OCI-M2 (cell line): ENCODE data around the gene DENND5B.
"Not testable (repeated sequence)": the region's sequence is repeated elsewhere in the genome, so short reads cannot be mapped to it uniquely, and the experiment has no call there.

Experiments used
- DNase-seq: peaks from one replicate; lab custom pipeline; 2025; ENCODE audit not compliant: unreplicated experiment; lab: John Stamatoyannopoulos, UW

The DENND5B gene

DNA sequence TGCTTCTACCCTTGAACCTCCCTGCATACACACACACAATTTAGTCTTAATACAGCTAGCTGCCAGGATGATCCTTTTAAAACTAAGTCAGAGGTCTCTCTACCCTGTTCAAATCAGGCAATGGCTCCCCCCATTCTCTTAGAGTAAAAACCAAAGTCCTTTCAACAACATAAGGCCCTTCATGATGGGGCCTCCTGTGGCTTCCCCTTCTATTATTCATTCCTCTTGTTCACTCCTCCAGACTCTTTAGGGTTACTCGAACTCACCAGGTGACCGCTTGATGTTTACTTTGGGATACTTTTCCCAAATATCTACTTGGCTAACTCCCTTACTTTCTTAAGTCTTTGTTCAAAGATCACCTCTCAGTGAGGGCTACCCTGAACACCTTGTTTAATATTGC, 30.4 kb downstream of the DENND5B start:
- DNase-seq = no peak

DNA sequence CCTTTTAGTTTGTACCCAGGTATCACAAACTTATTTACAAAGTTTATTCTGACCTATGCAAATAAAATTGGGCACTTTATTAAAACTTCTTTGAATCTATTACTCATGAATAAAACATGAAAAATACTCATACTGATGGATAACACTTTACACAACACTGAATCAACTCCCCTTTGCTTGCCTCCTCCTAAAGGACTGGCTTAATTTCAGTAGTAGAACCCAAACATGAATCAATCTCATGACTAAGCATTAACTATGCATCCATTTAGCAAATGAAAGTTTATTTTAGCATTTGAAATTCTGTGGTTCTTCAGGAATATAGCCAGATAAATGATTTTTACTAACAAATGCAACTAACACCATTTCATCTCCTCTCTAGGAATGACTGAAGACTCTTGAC, 32.4 kb downstream of the DENND5B start:
- no peak for DNase-seq

DNA sequence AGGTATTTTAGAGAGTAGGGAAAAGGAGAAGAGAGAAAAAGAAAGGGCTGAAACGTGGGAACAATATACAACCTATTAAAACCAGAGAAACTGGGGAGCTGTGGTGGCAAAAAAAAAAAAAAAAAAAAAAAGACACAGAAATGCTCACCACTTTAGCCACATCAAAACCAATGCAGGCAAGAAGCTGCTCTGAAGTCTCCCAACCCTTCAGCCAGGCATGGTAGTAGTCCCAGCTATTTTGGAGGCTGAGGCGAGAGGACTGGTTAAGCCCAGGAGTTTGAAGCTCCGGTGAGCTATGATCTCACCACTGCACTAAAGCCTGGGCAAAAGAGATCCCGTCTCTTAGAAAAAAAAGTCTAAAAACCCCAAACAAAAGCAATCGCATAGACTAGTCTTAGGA, 33.2 kb downstream of the DENND5B start:
- no peak for DNase-seq

DNA sequence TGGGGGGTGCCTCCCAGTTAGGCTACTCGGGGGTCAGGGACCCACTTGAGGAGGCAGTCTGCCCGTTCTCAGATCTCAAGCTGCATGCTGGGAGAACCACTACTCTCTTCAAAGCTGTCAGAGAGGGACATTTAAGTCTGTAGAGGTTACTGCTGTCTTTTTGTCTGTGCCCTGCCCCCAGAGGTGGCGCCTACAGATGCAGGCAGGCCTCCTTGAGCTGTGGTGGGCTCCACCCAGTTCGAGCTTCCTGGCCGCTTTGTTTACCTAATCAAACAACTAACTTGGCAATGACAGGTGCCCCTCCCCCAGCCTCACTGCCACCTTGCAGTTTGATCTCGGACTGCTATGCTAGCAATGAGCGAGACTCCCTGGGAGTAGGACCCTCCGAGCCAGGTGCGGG, 35.5 kb downstream of the DENND5B start:
- not testable (repeated sequence) for DNase-seq

DNA sequence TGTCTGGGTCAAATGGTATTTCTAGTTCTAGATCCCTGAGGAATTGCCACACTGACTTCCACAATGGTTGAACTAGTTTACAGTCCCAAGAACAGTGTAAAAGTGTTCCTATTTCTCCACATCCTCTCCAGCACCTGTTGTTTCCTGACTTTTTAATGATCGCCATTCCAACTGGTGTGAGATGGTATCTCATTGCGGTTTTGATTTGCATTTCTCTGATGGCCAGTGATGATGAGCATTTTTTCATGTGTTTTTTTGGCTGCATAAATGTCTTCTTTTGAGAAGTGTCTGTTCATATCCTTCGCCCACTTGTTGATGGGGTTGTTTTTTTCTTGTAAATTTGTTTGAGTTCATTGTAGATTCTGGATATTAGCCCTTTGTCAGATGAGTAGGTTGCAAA, 40.3 kb downstream of the DENND5B start:
- not testable (repeated sequence) for DNase-seq

DNA sequence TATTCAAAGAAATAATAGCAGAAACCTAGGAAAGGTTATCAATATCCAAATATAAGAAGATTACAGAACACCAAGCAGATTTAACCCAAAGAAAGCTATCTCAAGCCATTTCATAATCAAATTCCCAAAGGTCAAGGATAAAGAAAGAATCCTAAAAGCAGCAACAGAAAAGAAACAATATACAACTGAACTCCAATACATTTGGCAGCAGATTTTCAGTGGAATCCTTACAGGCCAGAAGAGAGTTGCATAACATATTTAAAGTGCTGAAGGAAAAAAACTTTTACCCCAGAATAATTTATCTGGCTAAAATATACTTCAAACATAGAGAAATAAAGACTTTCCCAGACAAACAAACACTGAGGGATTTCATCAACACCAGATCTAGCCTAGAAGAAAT, 54.3 kb downstream of the DENND5B start:
- DNase-seq = no peak

- no peak for DNase-seq
Observed at GRCh38 chr12:31533470-31533869, 57.5 kb downstream of the DENND5B start.

DNA sequence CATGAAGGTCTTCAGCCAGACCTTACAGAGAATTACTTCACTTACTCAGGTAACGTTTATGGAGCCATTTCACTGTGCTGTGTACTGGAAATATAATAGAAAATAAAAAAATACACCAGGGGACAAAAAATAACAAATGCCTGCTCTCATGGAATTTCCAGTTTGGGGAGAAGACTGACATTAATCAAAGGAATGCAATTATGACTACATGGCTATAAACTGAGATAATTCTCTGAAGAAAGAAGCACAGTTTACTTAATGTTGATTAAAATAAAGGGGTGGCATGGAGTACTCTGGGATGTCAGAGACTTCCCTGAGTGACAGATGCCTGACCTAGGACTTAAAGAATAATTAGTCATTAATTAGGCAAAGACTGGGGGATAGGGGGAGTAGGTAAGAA, 59.0 kb downstream of the DENND5B start:
- DNase-seq = no peak

DNA sequence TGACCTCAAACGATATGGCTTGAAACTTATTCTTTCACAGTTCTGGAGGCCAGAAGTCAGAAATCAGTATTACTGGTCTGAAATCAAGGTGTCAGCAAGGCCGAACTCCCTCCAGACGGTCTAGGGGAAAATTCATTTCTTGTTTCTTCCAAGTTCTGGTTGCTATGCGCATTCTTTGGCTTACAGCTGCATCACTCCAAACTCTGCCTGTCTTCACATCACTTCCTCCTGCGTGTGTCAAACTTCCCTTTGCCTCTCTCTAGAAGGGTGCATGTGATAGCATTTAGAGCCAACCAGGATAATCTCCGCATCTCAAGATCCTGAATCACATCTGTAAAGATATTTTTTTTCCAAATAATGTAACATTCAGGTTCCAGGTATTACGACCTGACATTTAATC, 62.8 kb downstream of the DENND5B start:
- no peak for DNase-seq

DNA sequence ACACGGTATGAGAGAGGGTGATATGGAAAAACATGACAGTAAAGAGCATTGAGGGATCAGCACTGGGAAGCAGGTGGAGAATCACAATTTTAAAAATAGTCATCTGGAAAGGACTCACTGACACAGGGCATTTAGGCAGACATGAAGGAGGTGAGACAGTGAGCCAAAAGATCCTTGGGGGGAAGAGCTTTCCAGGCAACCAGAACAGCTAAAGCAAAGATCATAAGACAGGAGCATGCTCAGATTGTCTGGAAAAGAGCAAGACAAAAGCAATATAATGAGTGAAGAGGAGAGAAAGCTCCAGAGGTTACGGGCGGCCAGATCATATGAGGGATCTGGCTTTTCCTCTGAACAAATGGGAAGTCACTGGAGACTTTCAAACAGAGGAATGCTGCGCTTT, 63.9 kb downstream of the DENND5B start:
- DNase-seq = no peak

GRCh38 chr12:31526158-31526546, 64.8 kb downstream of the DENND5B start:
- no peak for DNase-seq

- no peak for DNase-seq
Observed at GRCh38 chr12:31525496-31526157, 65.3 kb downstream of the DENND5B start.

DNA sequence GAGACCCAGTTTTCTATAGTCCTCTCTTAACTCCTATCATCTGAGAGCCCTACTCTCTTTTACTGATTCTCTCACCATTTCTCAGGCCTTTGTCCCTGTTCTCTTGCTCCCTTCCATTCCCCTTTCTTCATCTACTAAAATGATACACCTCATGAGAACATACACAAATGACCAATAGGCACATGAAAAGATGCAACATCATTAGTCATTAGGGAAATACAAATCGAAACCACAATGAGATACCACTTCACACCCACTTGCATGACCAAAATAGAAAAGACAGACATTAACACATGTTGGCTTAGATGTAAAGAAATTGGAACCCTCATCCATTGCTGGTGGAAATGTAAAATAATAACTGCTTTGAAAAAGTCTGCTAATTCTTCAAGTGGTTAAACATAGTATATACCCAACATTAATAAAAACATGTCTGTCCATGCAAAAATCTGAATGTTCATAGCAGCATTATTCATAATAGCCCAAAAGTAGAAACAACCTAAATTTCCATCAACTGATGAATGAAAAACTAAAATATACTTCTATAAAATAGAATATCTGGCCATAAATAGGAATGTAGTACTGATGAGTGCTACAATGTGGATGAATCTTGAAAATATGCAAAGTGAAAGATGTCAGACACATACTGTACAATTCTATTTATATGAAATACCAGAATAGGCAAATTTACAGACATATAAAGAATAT, 66.0 kb downstream of the DENND5B start:
- no peak for DNase-seq

- no peak for DNase-seq
Observed at GRCh38 chr12:31523306-31523705, 67.6 kb downstream of the DENND5B start.

GRCh38 chr12:31522607-31523006, 68.3 kb downstream of the DENND5B start:
- no peak for DNase-seq

DNA sequence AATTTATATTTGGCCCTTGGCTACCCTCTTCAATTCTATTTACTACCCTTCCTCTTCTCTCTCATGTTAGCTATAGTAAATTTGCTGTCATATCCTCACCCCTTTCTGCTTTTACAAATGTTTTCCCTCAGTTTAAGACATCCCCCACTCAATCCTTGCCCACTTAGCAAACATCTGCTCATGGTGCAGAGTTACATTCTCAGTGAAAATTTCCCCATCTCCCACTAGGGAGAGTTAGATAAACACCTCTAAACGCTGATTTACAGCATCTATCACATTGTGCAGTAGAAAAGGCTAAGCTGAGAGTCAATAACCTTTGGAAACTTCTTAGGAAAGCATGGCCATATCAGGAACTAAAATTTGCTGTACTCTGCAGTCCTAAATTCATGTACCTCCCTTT, 69.0 kb downstream of the DENND5B start:
- no peak for DNase-seq

DNA sequence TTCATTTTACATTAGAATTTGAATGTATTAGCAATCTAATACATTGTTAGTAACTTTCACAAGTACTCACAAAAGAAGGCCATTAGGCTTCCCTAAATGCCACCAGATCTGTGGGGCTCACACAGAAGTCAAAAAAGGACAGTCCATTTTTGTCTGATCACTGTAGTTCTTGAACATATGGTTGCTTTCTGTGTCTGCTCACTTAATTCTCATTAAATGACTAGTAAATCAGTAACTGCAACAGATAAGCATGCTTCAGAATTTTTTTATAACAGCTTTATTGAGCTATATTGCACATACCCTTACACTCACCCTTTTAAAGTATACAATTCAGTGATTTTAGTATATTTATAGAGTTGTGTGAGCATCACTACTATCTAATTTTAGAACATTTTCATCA, 71.4 kb downstream of the DENND5B start:
- no peak for DNase-seq

- DNase-seq = no peak
Observed at GRCh38 chr12:31518680-31519227, 72.2 kb downstream of the DENND5B start.

GRCh38 chr12:31517994-31518393, 72.9 kb downstream of the DENND5B start:
- no peak for DNase-seq

- DNase-seq = no peak
Observed at GRCh38 chr12:31516702-31517101, 74.2 kb downstream of the DENND5B start.

DNA sequence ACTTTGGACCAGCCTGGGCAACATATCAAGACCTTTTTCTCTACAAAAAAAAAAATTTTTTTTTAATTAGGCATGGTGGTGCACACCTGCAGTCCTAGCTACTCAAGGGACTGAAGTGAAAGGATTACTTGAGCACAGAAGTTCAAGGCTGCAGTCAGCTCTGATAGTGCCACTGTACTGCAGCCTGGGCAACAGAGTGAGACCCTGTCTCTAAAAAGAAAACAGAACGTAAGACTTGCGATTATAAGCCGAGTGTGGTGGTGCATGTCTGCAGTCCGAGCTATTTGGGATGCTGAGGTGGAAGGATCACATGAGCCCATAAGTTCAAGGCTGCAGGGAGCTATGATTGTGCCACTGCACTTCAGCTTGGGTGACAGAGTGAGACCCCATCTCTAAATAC, 76.0 kb downstream of the DENND5B start:
- no peak for DNase-seq

DNA sequence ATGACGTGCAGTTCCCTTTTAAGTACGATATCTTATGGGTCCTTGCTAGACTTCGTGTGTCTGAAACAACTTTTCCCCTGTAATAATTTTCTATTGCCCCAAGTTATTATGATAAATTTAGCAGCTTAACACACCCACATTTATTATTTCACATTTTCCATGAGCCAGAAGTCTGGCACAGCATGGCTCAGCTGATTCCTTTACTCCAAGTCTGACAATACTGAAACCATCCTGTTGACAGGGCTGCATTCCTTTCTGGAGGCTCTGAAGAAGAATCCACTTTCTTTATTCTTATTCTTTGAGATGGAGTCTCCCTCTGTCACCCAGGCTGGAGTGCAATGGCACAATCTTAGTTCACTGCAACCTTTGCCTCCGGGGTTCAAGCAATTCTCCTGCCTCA, 80.9 kb downstream of the DENND5B start:
- no peak for DNase-seq
